Effector memory CD8-positive, alpha-beta T cell (primary cell): Measurements from ENCODE around the gene ECE1.
A peak's percentile ranks its signal among the peaks of the same experiment; 100 is the strongest.

ENCODE experiments used
- ATAC-seq: fragments of 150-1000 bp; cut with Tn5 transposase; replicated peaks from 2 replicates; pipeline ENCODE4 v1.10.0; 2021; ENCODE audit warnings: mild to moderate bottlenecking, moderate library complexity
- DNase-seq, 3 experiments: peaks; one replicate each; pipeline ENCODE4 v3.0.0; 2021
- H3K27ac Mint-ChIP-seq, 2 donors: one replicate each; pipeline ENCODE4 v1.8.0; 2022; ENCODE audit warnings: mild to moderate bottlenecking in 2 of 2, mixed read lengths in 2 of 2, moderate library complexity in 2 of 2
- H3K27me3 Mint-ChIP-seq, 2 donors: one replicate each; pipeline ENCODE4 v1.8.0; 2022; ENCODE audit warnings: mixed read lengths in 2 of 2
- H3K36me3 Mint-ChIP-seq: one replicate; pipeline ENCODE4 v1.8.0; 2022; ENCODE audit warnings: mild to moderate bottlenecking, moderate library complexity, mixed read lengths; ENCODE audit not compliant: insufficient read depth
- H3K4me1 Mint-ChIP-seq, 2 donors: one replicate each; pipeline ENCODE4 v1.8.0; 2022; ENCODE audit warnings: low read depth in 2 of 2, mixed read lengths in 2 of 2
- H3K4me3 Mint-ChIP-seq, 2 donors: one replicate each; pipeline ENCODE4 v1.8.0; 2022; ENCODE audit warnings: mild to moderate bottlenecking in 2 of 2, mixed read lengths in 2 of 2, moderate library complexity in 2 of 2
- H3K9me3 Mint-ChIP-seq, 2 donors: one replicate each; pipeline ENCODE4 v1.8.0; 2022; ENCODE audit warnings: mixed read lengths in 2 of 2

ECE1 gene

DNA sequence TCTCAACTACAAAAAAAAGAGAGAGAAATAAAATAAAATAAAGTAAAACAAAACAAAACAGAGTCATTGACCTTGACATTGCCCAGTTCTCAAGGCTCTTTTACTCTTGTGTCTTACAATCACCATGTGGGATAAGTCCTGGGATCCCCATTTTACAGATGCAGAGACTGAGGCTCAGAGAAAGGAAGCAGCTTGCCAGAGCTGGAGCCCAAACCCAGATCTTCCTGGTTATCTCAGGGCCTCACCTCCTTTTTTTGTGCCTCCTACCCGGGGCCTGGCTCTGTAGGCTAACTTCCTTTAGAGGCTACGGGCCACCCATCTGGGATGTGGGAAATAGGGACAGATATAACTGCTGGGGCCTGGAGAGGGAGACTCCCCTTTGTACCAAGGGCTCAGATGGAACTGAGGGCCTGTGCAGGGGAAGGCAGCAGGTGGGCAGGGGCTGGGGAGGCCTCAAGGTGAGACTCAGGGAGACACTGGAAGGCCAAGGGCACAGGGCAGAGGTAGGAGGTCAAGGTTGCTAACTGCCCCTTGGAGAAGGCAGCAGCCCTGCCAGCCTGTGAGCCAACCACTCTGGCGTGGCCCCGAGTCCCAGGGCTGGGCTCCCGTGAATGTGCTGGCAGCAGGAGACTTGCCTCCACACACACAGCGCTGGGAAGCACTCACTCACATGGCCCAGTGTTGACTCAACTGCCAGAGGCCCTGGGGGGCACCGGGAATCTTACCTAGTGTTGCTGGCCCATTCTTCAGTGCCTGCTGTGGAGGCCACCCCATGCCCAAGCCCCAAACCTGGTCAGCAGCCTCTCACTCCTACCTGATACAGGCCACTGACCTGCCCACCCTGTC is 6.5 kb upstream of the ECE1 start:
- DNase-seq = no peak
- Mint-ChIP-seq H3K36me3 (peaks cover 41% of the 10 kb centered on the region), H3K27me3 (no peaks in the 10 kb centered on the region), H3K4me3 (peak overlapping the region in 1 of 2 donors; percentile 56), H3K4me1 (peaks cover 52 to 57% of the 10 kb centered on the region in 2 donors), H3K27ac (peak overlapping the region; percentile 96 to 99), H3K9me3 (no peaks in the 10 kb centered on the region)
- ATAC-seq = no peak

GRCh38 chr1:21295545-21295944 is 5.3 kb upstream of the ECE1 start:
- Mint-ChIP-seq H3K27ac (peak overlapping the region; percentile 96 to 99), H3K36me3 (peaks cover 44% of the 10 kb centered on the region), H3K4me3 (peak overlapping the region in 1 of 2 donors; percentile 14), H3K4me1 (peaks cover 60 to 67% of the 10 kb centered on the region in 2 donors), H3K9me3 (no peaks in the 10 kb centered on the region), H3K27me3 (no peaks in the 10 kb centered on the region)
- ATAC-seq (no peak), DNase-seq (no peak)

GRCh38 chr1:21295002-21295401 is 4.7 kb upstream of the ECE1 start:
- ATAC-seq (peak; percentile 6), DNase-seq (no peak)
- Mint-ChIP-seq H3K4me3 (peak overlapping the region; percentile 83 to 94), H3K27ac (peak overlapping the region; percentile 96 to 99), H3K27me3 (no peaks in the 10 kb centered on the region), H3K9me3 (no peaks in the 10 kb centered on the region), H3K4me1 (peaks cover 60 to 66% of the 10 kb centered on the region in 2 donors), H3K36me3 (peaks cover 44% of the 10 kb centered on the region)

GRCh38 chr1:21294266-21294989 is 4.2 kb upstream of the ECE1 start:
- no peaks in the 10 kb centered on the region for H3K9me3 Mint-ChIP-seq
- H3K4me3 Mint-ChIP-seq = peak overlapping the region; percentile 83 to 94
- peak overlapping the region; percentile 96 to 99 for H3K27ac Mint-ChIP-seq
- no peaks in the 10 kb centered on the region for H3K27me3 Mint-ChIP-seq
- peak; percentile 79 for ATAC-seq
- H3K4me1 Mint-ChIP-seq = peaks cover 58 to 63% of the 10 kb centered on the region in 2 donors
- H3K36me3 Mint-ChIP-seq = peaks cover 46% of the 10 kb centered on the region
- peak; percentile 81 to 84 (median 84) for DNase-seq

- Mint-ChIP-seq H3K4me3 (peak overlapping the region; percentile 83 to 94), H3K27me3 (no peaks in the 10 kb centered on the region), H3K36me3 (peaks cover 51% of the 10 kb centered on the region), H3K9me3 (no peaks in the 10 kb centered on the region), H3K4me1 (peaks cover 55 to 66% of the 10 kb centered on the region in 2 donors), H3K27ac (peak overlapping the region; percentile 96 to 99)
- DNase-seq (peak; percentile 47 to 55 (median 50)), ATAC-seq (peak; percentile 30)
Measured at GRCh38 chr1:21293537-21294265, 3.4 kb upstream of the ECE1 start.

- DNase-seq (peak; percentile 18 to 40 (median 28)), ATAC-seq (peak; percentile 6)
- peak overlapping the region; percentile 96 to 99 for H3K27ac Mint-ChIP-seq
- peak overlapping the region; percentile 83 to 94 for H3K4me3 Mint-ChIP-seq
- H3K36me3 Mint-ChIP-seq = peaks cover 53% of the 10 kb centered on the region
- H3K4me1 Mint-ChIP-seq = peaks cover 57 to 67% of the 10 kb centered on the region in 2 donors
- H3K9me3 Mint-ChIP-seq = no peaks in the 10 kb centered on the region
- H3K27me3 Mint-ChIP-seq = no peaks in the 10 kb centered on the region
Measured at GRCh38 chr1:21292984-21293536, 2.8 kb upstream of the ECE1 start.

DNA sequence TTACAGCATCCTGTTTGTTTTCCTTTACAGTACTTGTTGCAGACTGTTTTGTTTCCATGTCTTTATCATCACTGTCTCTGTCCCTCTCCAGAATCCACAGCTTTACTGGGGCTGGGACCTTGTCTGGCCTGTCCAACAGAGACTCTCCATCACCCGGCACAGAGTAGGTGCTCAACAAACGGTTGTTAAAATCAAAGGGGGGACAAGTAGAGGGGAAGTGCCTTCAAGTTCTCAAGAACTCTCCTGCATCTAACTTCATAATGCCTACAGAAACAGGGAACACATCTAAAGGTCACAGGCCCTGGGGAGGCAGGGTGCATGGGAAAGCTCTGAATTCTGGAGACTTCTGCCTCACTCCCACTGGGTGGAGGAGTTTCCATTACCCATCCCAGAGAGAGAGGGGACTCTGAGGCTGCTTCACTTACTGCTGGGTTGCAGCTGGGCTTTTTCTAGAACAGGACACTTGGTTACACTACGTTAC is 2.3 kb upstream of the ECE1 start:
- H3K36me3 Mint-ChIP-seq = peaks cover 51% of the 10 kb centered on the region
- DNase-seq (no peak), ATAC-seq (no peak)
- H3K9me3 Mint-ChIP-seq = no peaks in the 10 kb centered on the region
- peaks cover 60 to 69% of the 10 kb centered on the region in 2 donors for H3K4me1 Mint-ChIP-seq
- peak overlapping the region; percentile 96 to 99 for H3K27ac Mint-ChIP-seq
- no peaks in the 10 kb centered on the region for H3K27me3 Mint-ChIP-seq
- peak overlapping the region; percentile 83 to 94 for H3K4me3 Mint-ChIP-seq

GRCh38 chr1:21291964-21292363 is 1.7 kb upstream of the ECE1 start:
- peaks cover 52% of the 10 kb centered on the region for H3K36me3 Mint-ChIP-seq
- H3K4me1 Mint-ChIP-seq = peaks cover 61 to 67% of the 10 kb centered on the region in 2 donors
- DNase-seq (no peak), ATAC-seq (no peak)
- peak overlapping the region; percentile 83 to 94 for H3K4me3 Mint-ChIP-seq
- H3K27ac Mint-ChIP-seq = peak overlapping the region; percentile 96 to 99
- no peaks in the 10 kb centered on the region for H3K27me3 Mint-ChIP-seq
- H3K9me3 Mint-ChIP-seq = no peaks in the 10 kb centered on the region

GRCh38 chr1:21291184-21291583 is 921 bp upstream of the ECE1 start:
- no peaks in the 10 kb centered on the region for H3K27me3 Mint-ChIP-seq
- H3K9me3 Mint-ChIP-seq = no peaks in the 10 kb centered on the region
- no peak for DNase-seq
- H3K4me3 Mint-ChIP-seq = peak overlapping the region; percentile 81 to 93
- peaks cover 49% of the 10 kb centered on the region for H3K36me3 Mint-ChIP-seq
- peak overlapping the region; percentile 98 to 99 for H3K27ac Mint-ChIP-seq
- no peak for ATAC-seq
- H3K4me1 Mint-ChIP-seq = peaks cover 61 to 62% of the 10 kb centered on the region in 2 donors

- H3K4me1 Mint-ChIP-seq = peaks cover 57% of the 10 kb centered on the region in 2 donors
- ATAC-seq (no peak), DNase-seq (peak; percentile 20 to 25 (median 24))
- peak overlapping the region; percentile 81 to 93 for H3K4me3 Mint-ChIP-seq
- no peaks in the 10 kb centered on the region for H3K27me3 Mint-ChIP-seq
- H3K36me3 Mint-ChIP-seq = peaks cover 46% of the 10 kb centered on the region
- H3K9me3 Mint-ChIP-seq = no peaks in the 10 kb centered on the region
- peak overlapping the region; percentile 98 to 99 for H3K27ac Mint-ChIP-seq
Measured at GRCh38 chr1:21290546-21290944, 282 bp upstream of the ECE1 start.

GRCh38 chr1:21289127-21289526 is 1.1 kb downstream of the ECE1 start:
- H3K27ac Mint-ChIP-seq = peak overlapping the region; percentile 81 to 92
- peaks cover 36% of the 10 kb centered on the region for H3K36me3 Mint-ChIP-seq
- H3K27me3 Mint-ChIP-seq = no peaks in the 10 kb centered on the region
- H3K4me3 Mint-ChIP-seq = peak overlapping the region; percentile 91 to 93
- no peaks in the 10 kb centered on the region for H3K9me3 Mint-ChIP-seq
- ATAC-seq (no peak), DNase-seq (no peak)
- H3K4me1 Mint-ChIP-seq = peaks cover 48% of the 10 kb centered on the region in 2 donors

DNA sequence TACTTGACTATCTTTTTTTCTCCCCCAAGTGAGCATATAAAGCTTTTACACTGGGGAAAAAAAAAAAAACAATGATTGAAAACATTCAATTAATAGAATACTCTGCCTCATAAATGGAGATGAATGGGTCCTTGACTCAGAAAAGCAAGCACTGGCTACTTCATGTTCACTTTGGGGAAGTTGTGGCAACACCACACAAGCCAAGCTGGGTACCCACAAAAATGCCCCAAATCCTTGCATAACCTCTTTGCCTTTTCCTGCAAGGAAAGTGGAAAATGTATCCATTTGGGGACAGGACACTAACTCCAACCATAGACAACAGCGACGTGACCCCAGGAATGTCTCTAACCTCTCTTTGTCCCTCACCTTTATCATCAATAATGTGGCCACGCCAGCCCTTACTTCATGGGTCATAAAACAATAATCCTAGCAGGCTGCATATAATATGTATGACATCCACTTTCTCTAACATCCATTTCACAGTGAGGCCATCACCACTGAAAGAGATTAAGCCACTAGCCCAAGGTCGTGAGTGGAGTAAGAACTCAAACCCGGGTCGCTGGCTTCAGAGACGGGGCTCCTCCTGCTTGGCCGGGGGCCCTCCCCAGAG is 2.3 kb downstream of the ECE1 start:
- Mint-ChIP-seq H3K4me3 (peak overlapping the region; percentile 47 to 93), H3K4me1 (peaks cover 38% of the 10 kb centered on the region in 2 donors), H3K27me3 (no peaks in the 10 kb centered on the region), H3K9me3 (no peaks in the 10 kb centered on the region), H3K36me3 (peaks cover 35% of the 10 kb centered on the region), H3K27ac (peak overlapping the region in 1 of 2 donors; percentile 92)
- ATAC-seq = no peak
- no peak for DNase-seq
